Right ventricle myocardium inferior (tissue), 1 donor: Measurements from ENCODE around the gene PCNX1. TPM values are rescaled to one million over a fixed set of nuclear protein-coding genes. Genes with fewer than 3 reads are reported as not detected.
A peak's percentile ranks its signal among the peaks of the same experiment; 100 is the strongest.
"Not testable (repeated sequence)": the region's sequence is repeated elsewhere in the genome, so short reads cannot be mapped to it uniquely, and the experiment has no call there.

ENCODE experiments used
- ATAC-seq: fragments of 200-7000 bp; cut with Tn5 transposase; one replicate; pipeline ENCODE4 v1.9.1; 2020; ENCODE audit warnings: mild to moderate bottlenecking, moderate library complexity
- DNase-seq: peaks from one replicate; pipeline ENCODE4 v3.0.0; 2021; ENCODE audit errors: missing footprints
- intact Hi-C: fragments of 100-400 bp; cut with DNase I; formaldehyde crosslinking; loops from one replicate; pipeline ENCODE4 v1.11.0; 2022
- total RNA-seq: library from RNA; stranded (reverse); fragmentation: NEBNext Ultra II Directional; extraction: Animal tissue kit (Norgen Biotek cat#: 25700); gene quantifications from one replicate; pipeline ENCODE4 v1.2.1, GENCODE V29; 2021
- donor health status: DM: no; HTN: yes; CAD: no; lungs with severe emphysema.

The PCNX1 gene
- total RNA-seq, 1 donor from 2014 or later, result 33.6 TPM

- intact Hi-C loops, result not testable (repeated sequence)
- DNase-seq, result peak; percentile 64
Measured at GRCh38 chr14:70941637-70942341, 34.5 kb downstream of the PCNX1 start.

GRCh38 chr14:70942342-70942706 is 35.1 kb downstream of the PCNX1 start:
- no peak for ATAC-seq
- intact Hi-C loops, result no loop called here

More at GRCh38 chr14:70941637-70942341, 34.5 kb downstream of the PCNX1 start:
- not testable (repeated sequence) for ATAC-seq

GRCh38 chr14:70942721-70943120 is 35.5 kb downstream of the PCNX1 start:
- ATAC-seq, DNase-seq, intact Hi-C loops: not testable (repeated sequence)

More at GRCh38 chr14:70942342-70942706, 35.1 kb downstream of the PCNX1 start:
- no peak for DNase-seq

- intact Hi-C loops, result no loop called here
- ATAC-seq (no peak), DNase-seq (no peak)
Measured at GRCh38 chr14:70943838-70944237, 36.6 kb downstream of the PCNX1 start.

- ATAC-seq, result no peak
- no peak for DNase-seq
- intact Hi-C loops, result no loop called here
Measured at GRCh38 chr14:70947739-70948138, 40.5 kb downstream of the PCNX1 start.

GRCh38 chr14:70952485-70952884 is 45.2 kb downstream of the PCNX1 start:
- DNase-seq, result no peak
- ATAC-seq, result no peak
- intact Hi-C loops, result no loop called here

- intact Hi-C loops, result loop anchor here (2.0 kb wide), 1 partner anchor 45 kb away; no protein-coding TSS in a partner anchor
- DNase-seq (no peak), ATAC-seq (no peak)
Measured at GRCh38 chr14:70954068-70954467, 46.8 kb downstream of the PCNX1 start.

- ATAC-seq, result peak; percentile 60
- no peak for DNase-seq
- intact Hi-C loops, result loop anchor here (2.0 kb wide), 1 partner anchor 47 kb away; no protein-coding TSS in a partner anchor
Measured at GRCh38 chr14:70955543-70956480, 48.6 kb downstream of the PCNX1 start.

GRCh38 chr14:70956511-70956910 is 49.3 kb downstream of the PCNX1 start:
- intact Hi-C loops, result no loop called here
- no peak for DNase-seq
- no peak for ATAC-seq

GRCh38 chr14:70957710-70958109 is 50.5 kb downstream of the PCNX1 start:
- no peak for ATAC-seq
- DNase-seq, result no peak
- intact Hi-C loops, result no loop called here

- intact Hi-C loops, result no loop called here
- DNase-seq (no peak), ATAC-seq (no peak)
Measured at GRCh38 chr14:70962935-70963334, 55.7 kb downstream of the PCNX1 start.

GRCh38 chr14:70964492-70964891 is 57.2 kb downstream of the PCNX1 start:
- DNase-seq (no peak), ATAC-seq (no peak)
- intact Hi-C loops, result no loop called here

GRCh38 chr14:70971560-70971959 is 64.3 kb downstream of the PCNX1 start:
- DNase-seq (no peak), ATAC-seq (no peak)

GRCh38 chr14:70972107-70972976 is 65.1 kb downstream of the PCNX1 start:
- DNase-seq, result peak; percentile 79
- intact Hi-C loops, result loop anchor here (1.0 to 2.0 kb wide), 2 partner anchors 66 to 153 kb away; partner anchors contain the start of gene PCNX1
- ATAC-seq, result peak; percentile 90

More at GRCh38 chr14:70971560-70971959, 64.3 kb downstream of the PCNX1 start:
- intact Hi-C loops, result no loop called here

- no peak for DNase-seq
- no peak for ATAC-seq
- intact Hi-C loops, result no loop called here
Measured at GRCh38 chr14:70976591-70976990, 69.3 kb downstream of the PCNX1 start.

- DNase-seq (no peak), ATAC-seq (no peak)
- intact Hi-C loops, result no loop called here
Measured at GRCh38 chr14:70981000-70981952, 74.0 kb downstream of the PCNX1 start.

GRCh38 chr14:70982200-70982599 is 74.9 kb downstream of the PCNX1 start:
- DNase-seq (no peak), ATAC-seq (no peak)
- intact Hi-C loops, result no loop called here

- ATAC-seq (peak; percentile 84), DNase-seq (no peak)
- intact Hi-C loops, result no loop called here
Measured at GRCh38 chr14:70987041-70987440, 79.8 kb downstream of the PCNX1 start.
